GM21447 (cell line): ENCODE measurements around the gene SCAF1.

Experiments used
- ATAC-seq: cut with Tn5 transposase; IDR thresholded peaks from one replicate; pipeline ENCODE4 v1.9.1; 2021; ENCODE audit not compliant: unreplicated experiment

Gene SCAF1

GRCh38 chr19:49685845-49686332 is 43.9 kb downstream of the SCAF1 start:
- ATAC-seq, result no peak

GRCh38 chr19:49686503-49687088 is 44.6 kb downstream of the SCAF1 start:
- ATAC-seq, result no peak

GRCh38 chr19:49687150-49687549 is 45.1 kb downstream of the SCAF1 start:
- ATAC-seq, result no peak

- ATAC-seq, result no peak
Observed at GRCh38 chr19:49687566-49688316, 45.7 kb downstream of the SCAF1 start.

GRCh38 chr19:49688531-49689132 is 46.6 kb downstream of the SCAF1 start:
- no peak for ATAC-seq

GRCh38 chr19:49689133-49690078 is 47.4 kb downstream of the SCAF1 start, which contains the start of gene ADM5:
ADM5 (plus strand) TSS chr19:49689594; CDS start chr19:49689838, 244 bp downstream.
- ATAC-seq, result no peak

- ATAC-seq, result no peak
Observed at GRCh38 chr19:49690079-49690655, 48.2 kb downstream of the SCAF1 start.

- ATAC-seq, result no peak
Observed at GRCh38 chr19:49690656-49691242, 48.7 kb downstream of the SCAF1 start, which contains the start of gene CPT1C. CPT1C (plus strand) TSS chr19:49691116; CDS start chr19:49692253, 1,137 bp downstream.

GRCh38 chr19:49691243-49692146 is 49.5 kb downstream of the SCAF1 start:
- ATAC-seq, result no peak

GRCh38 chr19:49692147-49692506 is 50.1 kb downstream of the SCAF1 start:
- ATAC-seq, result no peak

- ATAC-seq, result no peak
Observed at GRCh38 chr19:49696115-49696514, 54.1 kb downstream of the SCAF1 start.

- ATAC-seq, result no peak
Observed at GRCh38 chr19:49696865-49697264, 54.9 kb downstream of the SCAF1 start.

GRCh38 chr19:49699364-49699763 is 57.4 kb downstream of the SCAF1 start:
- no peak for ATAC-seq

- no peak for ATAC-seq
Observed at GRCh38 chr19:49700563-49700962, 58.6 kb downstream of the SCAF1 start.

- ATAC-seq, result no peak
Observed at GRCh38 chr19:49701271-49701786, 59.3 kb downstream of the SCAF1 start.

GRCh38 chr19:49704888-49705642 is 63.1 kb downstream of the SCAF1 start:
- no peak for ATAC-seq

GRCh38 chr19:49705919-49706318 is 63.9 kb downstream of the SCAF1 start:
- no peak for ATAC-seq
